ENCODE data around the gene COL18A1. TPM values are rescaled to one million over a fixed set of nuclear protein-coding genes. Genes with fewer than 3 reads are reported as not detected.

The COL18A1 gene
- total RNA-seq, 1 donor = 33.7 TPM

DNA sequence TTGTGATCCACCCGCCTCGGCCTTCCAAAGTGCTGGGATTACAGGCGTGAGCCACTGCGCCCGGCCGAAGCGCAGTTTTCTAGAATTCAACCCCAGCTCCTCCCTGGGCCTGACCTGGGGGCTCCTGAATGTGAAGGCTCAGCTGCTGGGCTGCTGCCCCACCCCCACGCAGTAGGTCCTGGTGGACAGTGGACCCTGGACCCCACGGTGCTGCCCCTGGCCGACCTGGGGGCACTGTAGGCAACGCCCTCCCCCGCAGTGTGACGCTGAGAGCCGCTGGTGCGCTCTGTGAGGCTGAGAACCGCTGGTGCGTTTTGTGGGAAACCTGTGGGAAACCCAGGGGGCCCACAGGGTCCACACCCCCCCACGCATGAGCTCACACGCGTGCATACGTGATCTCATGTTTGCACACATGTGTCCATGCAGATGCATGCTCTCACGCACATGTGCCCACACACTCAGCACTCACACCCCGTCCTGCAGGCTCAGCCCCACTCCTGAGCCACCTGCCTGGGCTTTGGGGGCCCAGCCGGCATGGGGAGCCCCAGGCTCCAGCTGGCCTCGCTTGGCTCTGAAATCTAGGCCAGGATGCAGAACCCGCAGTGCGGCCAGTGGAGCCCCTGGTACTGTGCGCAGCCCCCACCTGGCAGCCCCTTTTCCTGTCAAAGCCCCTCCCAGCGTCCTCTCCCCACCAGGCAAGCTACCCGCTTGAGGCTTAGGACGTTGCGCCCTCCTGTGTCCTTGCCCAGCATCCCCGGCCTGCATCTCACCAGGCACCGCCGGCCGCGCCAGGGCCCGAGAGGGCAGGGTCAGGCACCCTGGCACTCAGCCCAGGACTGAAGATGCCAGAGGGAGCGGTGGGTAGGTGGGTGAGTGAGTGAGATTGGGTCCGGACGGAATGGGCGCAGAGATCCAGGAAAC is 67.7 kb downstream of the COL18A1 start:
- DNase-seq (ENCODE audit: low read depth) = no peak
- TF ChIP-seq, protein P1, sequence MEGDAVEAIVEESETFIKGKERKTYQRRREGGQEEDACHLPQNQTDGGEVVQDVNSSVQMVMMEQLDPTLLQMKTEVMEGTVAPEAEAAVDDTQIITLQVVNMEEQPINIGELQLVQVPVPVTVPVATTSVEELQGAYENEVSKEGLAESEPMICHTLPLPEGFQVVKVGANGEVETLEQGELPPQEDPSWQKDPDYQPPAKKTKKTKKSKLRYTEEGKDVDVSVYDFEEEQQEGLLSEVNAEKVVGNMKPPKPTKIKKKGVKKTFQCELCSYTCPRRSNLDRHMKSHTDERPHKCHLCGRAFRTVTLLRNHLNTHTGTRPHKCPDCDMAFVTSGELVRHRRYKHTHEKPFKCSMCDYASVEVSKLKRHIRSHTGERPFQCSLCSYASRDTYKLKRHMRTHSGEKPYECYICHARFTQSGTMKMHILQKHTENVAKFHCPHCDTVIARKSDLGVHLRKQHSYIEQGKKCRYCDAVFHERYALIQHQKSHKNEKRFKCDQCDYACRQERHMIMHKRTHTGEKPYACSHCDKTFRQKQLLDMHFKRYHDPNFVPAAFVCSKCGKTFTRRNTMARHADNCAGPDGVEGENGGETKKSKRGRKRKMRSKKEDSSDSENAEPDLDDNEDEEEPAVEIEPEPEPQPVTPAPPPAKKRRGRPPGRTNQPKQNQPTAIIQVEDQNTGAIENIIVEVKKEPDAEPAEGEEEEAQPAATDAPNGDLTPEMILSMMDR (IDR thresholded peaks at IDR 0.05; ENCODE audit: insufficient read depth, low read depth, low read length) = no peak
- no peak overlapping the region for H3K4me3 ChIP-seq (ENCODE audit: low read depth, low read length)

DNA sequence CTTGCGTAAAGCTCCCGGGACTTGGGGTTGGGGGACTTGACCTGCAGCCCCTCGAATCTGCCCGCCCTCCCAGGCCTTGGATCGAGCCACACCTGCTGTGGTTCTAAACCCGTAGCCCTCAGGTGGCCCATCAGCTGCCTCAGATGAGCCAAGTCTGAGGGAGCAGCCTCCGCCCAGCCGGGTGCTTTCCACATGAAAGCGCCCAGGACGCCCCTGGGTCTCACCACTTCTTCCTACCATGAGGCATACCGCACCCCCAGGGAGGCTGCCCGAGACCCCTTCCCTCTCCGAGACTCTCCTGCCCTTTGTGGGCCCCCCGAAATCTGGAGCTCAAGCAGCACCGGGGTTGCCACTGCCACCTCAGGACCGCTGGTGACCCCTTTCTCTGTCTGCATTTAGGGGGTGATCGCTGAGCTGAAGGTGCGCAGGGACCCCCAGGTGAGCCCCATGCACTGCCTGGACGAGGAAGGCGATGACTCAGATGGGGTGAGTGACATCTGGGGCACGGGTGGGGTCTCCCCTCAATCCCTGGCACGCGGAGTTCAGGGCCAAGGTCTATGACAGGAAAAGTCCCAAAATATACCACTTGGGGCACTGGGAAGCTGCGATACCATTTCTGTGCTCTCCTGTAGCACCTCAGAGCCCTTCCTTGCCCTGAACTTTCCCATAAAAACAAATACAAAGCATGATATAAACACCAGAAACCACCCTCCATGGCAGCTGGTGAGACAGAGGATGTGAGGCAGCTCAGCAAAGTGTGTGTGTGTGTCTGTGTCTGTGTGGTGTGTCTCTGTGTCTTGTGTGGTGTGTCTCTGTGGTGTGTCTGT is 68.7 kb downstream of the COL18A1 start:
- DNase-seq (ENCODE audit: low read depth) = peak; percentile 41
- no peak overlapping the region for H3K4me3 ChIP-seq (ENCODE audit: low read depth, low read length)
- TF ChIP-seq, protein P1 (IDR thresholded peaks at IDR 0.05; ENCODE audit: insufficient read depth, low read depth, low read length) = no peak

DNA sequence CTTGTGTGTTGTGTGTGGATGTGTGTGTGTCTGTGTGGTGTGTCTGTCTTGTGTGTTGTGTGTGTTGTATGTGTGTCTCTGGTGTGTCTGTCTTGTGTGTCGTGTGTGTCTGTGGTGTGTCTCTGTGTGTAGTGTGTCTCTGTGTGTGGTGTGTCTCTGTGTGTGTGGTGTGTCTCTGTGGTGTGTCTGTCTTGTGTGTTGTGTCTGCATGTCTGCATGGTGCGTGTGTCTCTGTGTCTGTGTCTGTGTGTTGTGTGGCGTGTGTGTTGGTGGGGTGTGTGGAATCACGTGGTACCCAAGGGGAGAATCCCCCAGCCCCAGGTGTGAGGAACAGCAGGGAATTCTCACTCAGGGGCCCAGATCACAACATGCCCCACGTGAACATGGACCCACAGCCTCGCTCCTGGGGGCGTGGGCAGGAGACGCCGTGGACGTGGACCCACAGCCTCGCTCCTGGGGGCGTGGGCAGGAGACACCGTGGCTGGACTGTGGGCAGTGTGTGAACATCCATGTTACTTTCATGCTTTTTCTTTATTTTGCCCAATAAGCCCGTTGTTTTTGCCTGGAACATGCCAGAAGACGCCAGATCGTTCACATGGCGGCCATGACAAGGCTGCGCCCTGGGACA is 69.5 kb downstream of the COL18A1 start:
- no peak overlapping the region for H3K4me3 ChIP-seq (ENCODE audit: low read depth, low read length)
- TF ChIP-seq, protein P1 (IDR thresholded peaks at IDR 0.05; ENCODE audit: insufficient read depth, low read depth, low read length) = no peak

DNA sequence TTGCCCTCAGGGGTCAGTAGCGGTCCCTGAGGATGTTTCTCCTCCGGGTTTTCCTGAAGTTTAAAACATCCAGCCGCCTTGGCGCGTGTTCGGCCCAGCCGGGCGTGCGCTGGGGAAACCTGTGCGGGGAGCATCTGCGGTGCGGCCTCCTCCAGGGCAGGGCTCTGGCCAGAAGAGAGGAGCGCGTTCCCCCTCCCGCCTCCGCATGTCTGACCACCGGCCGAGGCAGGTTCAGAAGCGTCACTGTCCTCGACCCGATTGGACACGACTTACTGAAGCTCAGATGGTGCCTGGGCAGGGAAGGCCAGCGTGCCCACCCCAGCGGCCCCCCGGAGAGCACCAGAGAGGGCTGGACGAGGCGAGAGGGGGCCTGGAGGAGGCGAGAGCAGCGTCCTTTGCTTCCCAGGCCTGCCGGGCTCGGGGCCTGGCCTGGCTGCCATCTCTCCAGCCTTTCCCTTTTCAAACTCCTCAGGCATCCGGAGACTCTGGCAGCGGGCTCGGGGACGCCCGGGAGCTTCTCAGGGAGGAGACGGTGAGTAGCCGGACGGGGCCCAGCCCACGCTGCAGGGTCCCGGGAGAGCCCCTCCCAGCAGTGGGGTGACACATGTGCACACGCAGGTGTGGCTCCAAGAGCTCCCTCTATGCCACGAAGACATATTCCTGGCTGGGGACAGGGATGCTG is 70.2 kb downstream of the COL18A1 start:
- no peak overlapping the region for H3K4me3 ChIP-seq (ENCODE audit: low read depth, low read length)
- TF ChIP-seq, protein P1 (IDR thresholded peaks at IDR 0.05; ENCODE audit: insufficient read depth, low read depth, low read length) = no peak
- no peak for DNase-seq (ENCODE audit: low read depth)

More for the DNA sequence above, 69.5 kb downstream of the COL18A1 start:
- DNase-seq (ENCODE audit: low read depth) = no peak

DNA sequence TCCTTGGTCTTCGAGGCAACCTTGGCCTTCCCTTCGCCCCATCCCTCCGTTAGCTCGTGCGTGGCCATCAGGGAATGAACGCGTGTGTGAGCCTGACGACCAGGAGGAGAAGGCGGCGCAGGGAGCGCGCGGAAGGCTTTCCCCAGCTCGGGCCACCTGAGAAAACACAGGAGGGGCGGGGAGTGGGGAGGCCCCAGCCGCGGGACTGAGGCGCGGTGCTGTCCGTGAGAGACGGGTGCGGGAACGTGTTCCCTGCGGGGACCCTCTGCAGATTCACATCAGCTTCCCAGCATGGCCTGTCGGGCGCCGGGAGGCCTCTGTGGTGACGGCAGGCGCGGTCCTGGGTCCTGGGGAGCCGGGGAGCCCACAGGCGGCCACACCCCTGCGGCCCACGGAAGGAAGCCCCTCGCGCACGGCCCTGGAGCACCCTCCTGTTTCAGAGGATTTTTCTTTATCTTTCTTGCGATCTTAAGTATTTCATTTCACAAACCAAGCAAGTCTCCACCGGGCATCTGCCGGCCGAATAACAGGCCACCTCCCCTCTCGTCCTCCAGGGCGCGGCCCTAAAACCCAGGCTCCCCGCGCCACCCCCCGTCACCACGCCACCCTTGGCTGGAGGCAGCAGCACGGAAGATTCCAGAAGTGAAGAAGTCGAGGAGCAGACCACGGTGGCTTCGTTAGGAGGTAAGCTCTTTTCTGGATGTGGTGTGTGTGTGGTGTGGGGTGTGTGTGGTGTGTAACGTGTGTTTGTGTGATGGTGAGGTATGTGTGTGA is 71.0 kb downstream of the COL18A1 start:
- TF ChIP-seq, protein P1 (IDR thresholded peaks at IDR 0.05; ENCODE audit: insufficient read depth, low read depth, low read length) = no peak
- H3K4me3 ChIP-seq (ENCODE audit: low read depth, low read length) = no peak overlapping the region
- DNase-seq (ENCODE audit: low read depth) = no peak
